Fibroblast of skin of left biceps (primary cell): Measurements from ENCODE around the gene CHST6.
"Not testable (repeated sequence)": the region's sequence is repeated elsewhere in the genome, so short reads cannot be mapped to it uniquely, and the experiment has no call there.

Experiments used
- DNase-seq, 2 experiments: peaks; one replicate each; pipeline ENCODE4 v3.0.0-alpha.2; 2013; ENCODE audit warnings: low read depth in 2 of 2

Gene CHST6

GRCh38 chr16:75475420-75475847 is 19.8 kb downstream of the CHST6 start:
- no peak for DNase-seq

- DNase-seq = no peak
Measured at GRCh38 chr16:75472908-75473877, 22.0 kb downstream of the CHST6 start.

GRCh38 chr16:75471723-75472633 is 23.3 kb downstream of the CHST6 start:
- DNase-seq = no peak

GRCh38 chr16:75466760-75467159 is 28.5 kb downstream of the CHST6 start:
- DNase-seq = no peak

GRCh38 chr16:75464122-75464918 is 30.9 kb downstream of the CHST6 start, which contains the start of gene TMEM170A:
TSS of gene TMEM170A (minus strand) at chr16:75464689. CDS start at chr16:75464600, 89 bp downstream.
- DNase-seq = peak; percentile 96 to 97

GRCh38 chr16:75463389-75464121 is 31.7 kb downstream of the CHST6 start:
- not testable (repeated sequence) for DNase-seq

- DNase-seq = no peak
Measured at GRCh38 chr16:75462806-75463205, 32.4 kb downstream of the CHST6 start.

GRCh38 chr16:75461575-75461974 is 33.7 kb downstream of the CHST6 start:
- DNase-seq = no peak

GRCh38 chr16:75460446-75460845 is 34.8 kb downstream of the CHST6 start:
- DNase-seq = no peak

- no peak for DNase-seq
Measured at GRCh38 chr16:75459691-75460090, 35.5 kb downstream of the CHST6 start.

GRCh38 chr16:75458439-75458838 is 36.8 kb downstream of the CHST6 start:
- DNase-seq = no peak

GRCh38 chr16:75458029-75458428 is 37.2 kb downstream of the CHST6 start:
- no peak for DNase-seq

GRCh38 chr16:75457485-75458021 is 37.7 kb downstream of the CHST6 start:
- DNase-seq = no peak

- DNase-seq = no peak
Measured at GRCh38 chr16:75456971-75457370, 38.3 kb downstream of the CHST6 start.

GRCh38 chr16:75456486-75456885 is 38.8 kb downstream of the CHST6 start:
- DNase-seq = not testable (repeated sequence)

- DNase-seq = no peak
Measured at GRCh38 chr16:75455677-75456076, 39.6 kb downstream of the CHST6 start.

- DNase-seq = no peak
Measured at GRCh38 chr16:75452464-75453190, 42.6 kb downstream of the CHST6 start.

GRCh38 chr16:75446416-75446815 is 48.8 kb downstream of the CHST6 start:
- DNase-seq = no peak

- no peak for DNase-seq
Measured at GRCh38 chr16:75445298-75445697, 49.9 kb downstream of the CHST6 start.

- peak; percentile 66 to 76 for DNase-seq
Measured at GRCh38 chr16:75443298-75443697, 51.9 kb downstream of the CHST6 start.
